Measurements from ENCODE around the gene OXNAD1.

OXNAD1 gene

DNA sequence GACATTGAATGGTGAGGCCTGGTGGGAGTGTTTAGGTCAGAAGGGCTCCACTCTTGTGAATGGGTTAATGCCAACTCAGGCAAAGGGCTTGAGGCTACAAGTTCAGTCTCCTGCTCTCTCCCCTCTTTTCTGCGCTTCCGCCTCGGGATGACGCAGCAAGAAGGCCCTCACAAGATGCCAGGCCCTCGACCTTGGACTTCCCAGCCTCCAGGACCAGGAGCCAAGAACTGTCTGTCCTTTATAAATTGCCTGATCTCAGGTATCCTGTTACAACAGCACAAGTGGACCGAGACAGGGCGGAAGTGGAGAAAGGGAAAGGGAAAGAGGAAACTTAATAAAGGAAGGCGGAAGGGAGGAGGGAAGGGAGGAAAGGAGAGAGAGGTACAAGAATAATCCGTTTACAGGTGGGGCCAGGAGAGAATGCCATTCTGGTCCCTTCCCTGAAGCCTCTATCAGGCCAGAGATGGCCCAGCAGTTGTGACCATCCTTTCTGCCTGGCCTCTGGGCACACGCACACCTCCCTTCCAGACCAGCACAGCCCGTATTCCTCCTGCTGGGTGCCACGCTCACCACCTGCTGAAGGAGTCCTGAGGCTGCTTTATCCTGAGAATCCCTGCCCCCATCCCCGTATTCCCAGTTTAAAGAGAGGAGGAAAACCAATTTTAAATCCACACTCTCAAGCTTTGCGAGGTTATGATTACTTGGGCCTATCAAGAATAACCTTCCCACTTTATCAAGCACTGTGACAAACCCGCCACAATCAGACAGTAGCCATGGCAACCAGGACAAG lies 64.2 kb downstream of the OXNAD1 start:
- FAIRE-seq = no peak
- TF ChIP-seq POLR2A (IDR thresholded peaks at IDR 0.05; ENCODE audit: low read depth, low read length) = no peak
- DNase-seq (ENCODE audit: insufficient read length, low spot score) = no peak

DNA sequence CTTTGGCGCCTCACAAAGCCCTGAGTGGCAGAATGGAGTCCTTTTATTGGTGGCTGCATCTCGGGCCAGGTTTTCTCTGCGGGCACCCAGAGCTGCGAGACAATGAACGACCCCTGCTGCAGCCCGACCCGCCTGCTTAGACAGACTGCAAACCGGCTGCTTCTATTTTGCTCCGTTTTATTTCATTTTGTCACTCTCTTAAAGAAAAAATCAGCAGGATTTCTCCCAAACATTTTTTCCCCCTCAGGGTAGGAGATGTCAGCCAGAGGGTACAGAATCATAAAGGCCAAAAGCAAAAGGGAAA lies 64.8 kb downstream of the OXNAD1 start:
- DNase-seq (ENCODE audit: insufficient read length, low spot score) (no peak), FAIRE-seq (no peak)
- TF ChIP-seq POLR2A (IDR thresholded peaks at IDR 0.05; ENCODE audit: low read depth, low read length) = no peak

DNA sequence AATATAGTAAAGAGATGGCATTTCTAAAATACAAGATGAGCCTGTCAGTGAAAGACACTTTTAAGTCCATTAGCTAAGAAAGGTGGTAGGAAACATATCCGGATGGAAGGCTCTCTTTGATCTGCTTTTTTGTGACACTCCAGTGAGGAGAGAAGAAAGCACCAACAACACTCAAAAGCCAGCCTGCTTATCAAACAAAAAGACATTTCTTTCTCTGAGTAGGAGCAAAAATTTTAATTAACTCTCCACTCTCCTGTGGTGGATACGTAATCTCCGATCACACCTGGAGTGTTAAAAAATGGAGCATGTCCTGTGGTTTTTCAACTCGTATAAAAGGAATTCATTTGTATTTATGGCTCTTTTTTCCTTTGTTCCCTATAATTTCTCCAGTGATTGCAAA lies 65.3 kb downstream of the OXNAD1 start:
- no peak for DNase-seq (ENCODE audit: insufficient read length, low spot score)
- TF ChIP-seq POLR2A (IDR thresholded peaks at IDR 0.05; ENCODE audit: low read depth, low read length) = no peak
- FAIRE-seq = no peak

DNA sequence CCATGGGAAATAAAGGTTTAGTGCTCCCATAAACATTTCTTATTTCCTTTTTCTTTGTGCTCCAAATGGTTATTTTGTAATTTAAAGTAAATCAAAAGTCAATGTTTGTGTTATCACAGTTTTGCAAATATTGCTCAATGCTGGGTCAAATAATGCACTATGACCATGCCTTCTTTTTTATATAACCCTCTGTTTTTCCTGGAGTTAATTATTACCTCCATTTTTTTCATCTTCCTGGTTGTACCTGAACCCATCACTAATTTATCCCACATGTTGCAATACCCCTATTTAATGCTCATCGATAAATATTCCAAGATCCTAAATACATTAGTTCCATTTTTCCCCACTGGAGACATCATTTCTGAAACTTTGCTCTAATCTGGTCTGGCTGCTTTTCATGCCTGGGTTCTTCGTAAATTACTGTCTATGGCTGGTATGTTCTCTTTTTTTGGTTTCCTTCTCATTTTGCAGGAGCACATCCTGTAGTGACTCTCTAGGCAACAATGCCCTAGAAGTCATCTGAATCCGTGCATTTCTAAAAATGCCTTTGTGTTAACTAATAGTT lies 66.4 kb downstream of the OXNAD1 start:
- DNase-seq (ENCODE audit: insufficient read length, low spot score) = no peak
- no peak for TF ChIP-seq POLR2A (IDR thresholded peaks at IDR 0.05; ENCODE audit: low read depth, low read length)
- FAIRE-seq = no peak

DNA sequence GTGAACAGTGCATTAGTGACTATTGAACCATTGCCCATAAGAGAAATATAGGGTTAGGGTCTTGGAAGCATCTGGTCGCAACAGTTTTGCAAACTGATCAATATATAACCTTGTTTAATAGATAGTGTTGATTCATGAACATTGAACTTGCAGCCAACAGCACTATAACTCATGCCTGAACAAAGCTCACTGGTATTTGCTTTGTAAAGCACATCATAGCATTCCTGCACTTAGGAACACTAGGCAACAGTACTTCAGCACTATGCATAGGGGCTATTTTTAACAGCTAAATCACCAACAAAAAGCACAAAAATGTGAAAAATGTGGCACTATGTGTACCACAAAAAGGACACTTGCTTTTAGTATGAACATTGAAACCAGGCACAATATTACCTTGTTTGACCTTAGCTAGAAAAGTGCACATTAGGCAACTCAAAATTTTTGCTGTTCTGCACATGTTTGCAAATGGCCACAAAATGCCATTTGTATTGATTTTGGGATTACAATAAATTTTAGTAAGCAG lies 68.0 kb downstream of the OXNAD1 start:
- FAIRE-seq = no peak

DNA sequence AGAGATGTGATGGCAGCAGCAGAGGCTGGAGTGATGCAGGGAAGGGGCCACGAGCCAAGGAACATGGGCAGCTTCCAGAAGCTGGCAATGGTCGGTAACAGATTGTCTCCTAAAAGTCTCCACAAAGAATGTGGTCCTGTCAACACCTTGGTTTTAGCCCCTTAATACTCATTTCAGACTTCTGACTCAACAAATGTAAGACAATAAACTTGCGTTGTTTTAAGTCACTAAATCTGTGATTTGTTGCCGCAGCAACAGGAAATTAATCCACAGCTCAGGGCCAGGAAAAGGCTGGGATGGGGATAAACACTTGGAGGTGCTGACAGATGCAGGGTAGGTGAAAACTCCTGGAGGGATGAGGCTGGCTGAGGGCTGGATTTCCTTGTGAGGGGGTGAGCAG lies 69.9 kb downstream of the OXNAD1 start:
- no peak for DNase-seq (ENCODE audit: insufficient read length, low spot score)
- TF ChIP-seq POLR2A (IDR thresholded peaks at IDR 0.05; ENCODE audit: low read depth, low read length) = no peak
- no peak for FAIRE-seq

More for the DNA sequence above, 68.0 kb downstream of the OXNAD1 start:
- no peak for TF ChIP-seq POLR2A (IDR thresholded peaks at IDR 0.05; ENCODE audit: low read depth, low read length)
- no peak for DNase-seq (ENCODE audit: insufficient read length, low spot score)

DNA sequence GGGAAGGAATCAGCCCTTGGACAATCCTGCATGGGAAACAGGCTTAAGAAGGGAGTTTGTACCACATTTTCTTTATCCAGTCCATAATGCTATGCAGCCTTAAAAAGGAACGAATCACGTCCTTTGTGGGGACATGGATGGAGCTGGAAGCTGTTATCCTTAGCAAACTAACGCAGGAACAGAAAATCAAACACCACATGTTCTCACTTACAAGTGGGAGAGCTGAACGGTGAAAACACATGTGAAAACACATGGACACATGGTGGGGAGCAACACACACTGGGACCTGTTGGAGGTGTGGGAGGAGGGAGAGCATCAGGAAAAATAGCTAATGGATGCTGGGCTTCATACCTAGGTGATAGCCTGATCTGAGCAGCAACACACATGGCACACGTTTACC lies 70.3 kb downstream of the OXNAD1 start:
- DNase-seq (ENCODE audit: insufficient read length, low spot score) = no peak
- no peak for FAIRE-seq

DNA sequence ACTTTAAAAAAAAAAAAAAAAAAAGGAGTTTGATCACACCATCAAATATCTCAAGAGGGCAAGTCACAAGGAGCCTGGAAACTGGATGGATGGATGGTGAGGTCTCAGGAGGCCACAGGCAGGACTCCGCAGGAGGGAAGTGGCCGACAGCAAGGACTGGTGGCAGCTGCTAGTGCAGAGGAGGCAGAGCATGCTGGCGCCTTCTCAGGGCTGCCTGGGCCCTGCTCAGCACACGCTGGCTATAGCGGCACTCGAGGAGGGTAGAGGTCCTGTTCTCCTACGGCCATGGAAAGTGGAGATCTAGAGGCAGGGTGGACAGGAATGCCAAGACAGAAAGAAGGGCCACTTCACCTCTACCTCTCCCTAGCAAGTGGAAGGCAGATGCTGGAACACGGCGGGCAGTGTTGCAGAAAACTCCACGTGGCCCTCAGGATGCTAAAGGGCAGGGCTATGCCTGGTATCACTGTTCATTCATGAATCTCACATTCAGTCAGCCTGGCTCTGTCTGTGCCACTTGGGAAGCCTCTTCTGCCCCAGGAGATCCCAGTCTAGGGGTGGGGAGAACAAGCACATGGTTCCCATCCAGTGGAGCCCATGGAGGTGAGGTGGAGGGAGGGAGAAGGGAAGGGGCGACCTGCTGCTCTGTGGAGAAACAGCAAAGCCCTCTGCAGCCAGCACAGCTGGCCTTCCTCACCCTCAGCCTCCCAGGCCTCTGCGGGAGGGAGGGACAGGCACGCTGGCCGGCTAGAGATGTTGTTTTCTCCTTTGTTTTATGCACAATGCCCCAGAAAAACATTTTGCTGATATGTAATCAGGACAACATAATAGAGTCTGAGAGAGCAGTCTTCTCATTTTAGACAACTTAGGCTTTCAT lies 71.0 kb downstream of the OXNAD1 start:
- TF ChIP-seq POLR2A (IDR thresholded peaks at IDR 0.05; ENCODE audit: low read depth, low read length) = no peak
- FAIRE-seq = no peak
- no peak for DNase-seq (ENCODE audit: insufficient read length, low spot score)

More for the DNA sequence above, 70.3 kb downstream of the OXNAD1 start:
- no peak for TF ChIP-seq POLR2A (IDR thresholded peaks at IDR 0.05; ENCODE audit: low read depth, low read length)

DNA sequence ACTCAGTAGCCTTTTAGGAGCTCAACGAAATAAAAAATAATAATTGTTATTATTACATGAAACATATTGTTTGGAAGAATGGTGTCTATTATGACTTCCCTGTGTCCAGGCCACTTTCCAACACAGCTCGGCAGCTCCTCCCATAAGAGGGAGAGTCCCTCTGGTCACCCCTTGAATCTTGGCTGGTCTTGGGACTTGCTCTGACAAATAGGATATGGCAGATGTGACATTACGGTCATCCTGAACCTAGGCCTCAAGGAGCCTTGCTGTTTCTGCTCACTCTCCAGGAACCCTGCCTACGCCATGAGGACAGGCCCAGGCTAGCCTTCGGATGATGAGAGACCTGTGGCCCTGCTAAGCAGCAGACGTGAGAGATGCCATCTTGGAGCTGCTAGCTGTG lies 71.8 kb downstream of the OXNAD1 start:
- TF ChIP-seq POLR2A (IDR thresholded peaks at IDR 0.05; ENCODE audit: low read depth, low read length) = no peak
- no peak for FAIRE-seq

DNA sequence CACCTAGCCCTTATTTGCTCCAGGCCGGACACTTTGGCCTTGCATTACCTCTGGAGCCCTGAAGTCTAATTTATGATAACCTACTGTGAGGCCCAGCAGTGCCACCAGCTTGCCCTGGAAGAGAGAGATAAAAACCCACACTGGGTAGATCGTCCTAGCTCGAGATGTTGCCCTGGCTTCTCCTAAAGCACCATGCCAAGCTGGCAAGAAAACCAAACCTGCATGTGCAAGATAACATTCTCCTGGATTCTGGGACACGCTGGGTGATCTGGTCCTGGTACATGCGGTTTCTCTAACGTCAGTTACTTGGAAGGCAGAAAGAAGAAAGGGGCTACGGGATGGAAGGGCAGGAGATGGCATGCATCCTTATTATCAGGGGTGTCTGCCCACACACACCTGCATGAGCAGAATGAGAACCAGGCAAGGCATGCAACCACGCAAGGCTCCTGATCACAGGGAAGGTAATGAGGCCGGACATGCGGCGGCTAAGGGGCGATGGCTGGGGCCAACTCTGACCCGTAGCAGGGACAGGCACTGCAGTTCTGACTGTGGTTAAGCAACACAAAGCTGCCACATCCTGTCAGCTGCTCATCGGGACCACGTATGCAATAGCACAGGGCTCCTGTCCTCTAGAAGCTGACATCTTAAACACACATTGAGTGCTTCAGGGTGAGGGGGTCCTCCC lies 73.0 kb downstream of the OXNAD1 start:
- TF ChIP-seq POLR2A (IDR thresholded peaks at IDR 0.05; ENCODE audit: low read depth, low read length) = no peak
- DNase-seq (ENCODE audit: insufficient read length, low spot score) (no peak), FAIRE-seq (no peak)

More for the DNA sequence above, 71.8 kb downstream of the OXNAD1 start:
- no peak for DNase-seq (ENCODE audit: insufficient read length, low spot score)

DNA sequence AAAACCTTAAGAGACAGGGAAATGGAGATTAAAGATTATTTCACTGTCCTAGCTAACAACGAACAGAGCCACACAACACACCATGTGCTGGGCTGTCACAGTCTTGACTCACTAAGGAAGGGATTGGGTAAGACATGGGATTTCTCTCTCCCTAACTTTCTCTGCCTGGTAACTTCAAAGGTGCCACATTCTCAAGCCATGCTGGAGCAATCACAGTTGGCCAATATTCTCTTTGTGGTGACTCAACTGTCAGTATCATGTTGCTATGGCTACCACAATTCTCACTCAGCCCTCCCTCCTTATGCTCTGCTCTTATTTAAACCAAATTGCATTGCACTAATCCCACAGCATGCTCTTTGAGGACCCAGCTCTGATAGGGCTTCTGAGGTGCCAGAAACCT lies 74.0 kb downstream of the OXNAD1 start:
- no peak for TF ChIP-seq POLR2A (IDR thresholded peaks at IDR 0.05; ENCODE audit: low read depth, low read length)
- peak; percentile 50 for DNase-seq (ENCODE audit: insufficient read length, low spot score)
- peak; percentile 66 for FAIRE-seq

DNA sequence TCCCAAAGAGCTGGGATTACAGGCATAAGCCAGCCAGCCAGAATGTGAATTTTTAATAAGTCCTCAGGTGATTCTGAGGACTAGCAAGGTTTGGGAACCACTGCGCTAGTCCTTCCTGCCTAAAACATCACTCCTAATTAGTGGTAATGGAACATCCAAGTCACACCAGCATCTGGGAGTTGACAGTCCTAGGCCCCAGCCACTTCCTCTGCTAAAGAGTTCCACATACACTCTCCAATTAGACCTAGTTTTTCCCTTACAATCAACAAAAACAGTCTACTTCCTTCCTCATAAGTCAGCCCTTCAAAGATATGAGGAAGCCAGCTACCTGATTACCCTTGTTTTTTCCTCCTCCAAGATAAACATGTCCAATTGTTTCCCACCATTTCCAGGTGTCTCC lies 78.1 kb downstream of the OXNAD1 start:
- TF ChIP-seq POLR2A (IDR thresholded peaks at IDR 0.05; ENCODE audit: low read depth, low read length) = no peak
- no peak for DNase-seq (ENCODE audit: insufficient read length, low spot score)
- FAIRE-seq = no peak

DNA sequence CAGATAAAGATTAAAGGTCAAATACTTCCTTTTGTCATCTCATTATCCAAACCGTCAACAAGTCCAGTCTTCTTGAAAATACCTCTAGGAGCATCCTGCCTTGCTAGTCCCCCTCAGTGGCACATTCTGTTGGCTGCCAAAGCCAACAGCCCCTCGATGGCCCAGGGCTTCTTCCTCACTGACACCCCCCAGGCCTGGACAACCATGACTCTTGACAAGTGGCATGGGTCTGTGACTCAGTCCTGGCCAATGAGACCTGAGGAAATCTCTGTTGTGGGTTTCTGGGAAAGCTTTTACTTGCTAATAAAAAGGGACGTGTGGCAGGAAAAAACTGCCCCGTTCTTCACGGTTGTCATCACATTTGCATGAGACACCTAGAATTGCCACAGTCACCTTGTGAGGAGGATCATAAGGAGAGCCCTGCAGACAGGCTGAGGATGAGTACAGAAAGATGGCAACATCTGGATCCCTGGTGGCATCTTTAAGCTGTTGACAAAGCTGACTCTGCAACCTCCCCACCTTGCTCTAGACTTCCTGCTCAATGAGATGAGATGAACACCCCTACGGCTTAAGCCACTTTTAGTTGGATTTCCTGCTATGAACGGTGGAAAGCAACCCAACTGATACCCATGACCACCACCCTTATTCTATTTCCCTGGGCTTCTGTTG lies 81.5 kb downstream of the OXNAD1 start:
- no peak for DNase-seq (ENCODE audit: insufficient read length, low spot score)
- no peak for TF ChIP-seq POLR2A (IDR thresholded peaks at IDR 0.05; ENCODE audit: low read depth, low read length)
- no peak for FAIRE-seq
